GM23338 (cell line): Measurements from ENCODE around the gene VEGFB. TPM values are rescaled to one million over a fixed set of nuclear protein-coding genes. Genes with fewer than 3 reads are reported as not detected.

Experiments used
- ATAC-seq: fragments of 200-7000 bp; cut with Tn5 transposase; 3 replicates; pipeline ENCODE4 v1.9.1; 2020
- DNase-seq: peaks from one replicate; pipeline ENCODE4 v3.0.0-alpha.2; 2015; ENCODE audit warnings: low spot score
- H2AFZ ChIP-seq: fragments of 200-600 bp; sonication (generic); 2 replicates; pipeline ENCODE4 v1.8.0; 2016; ENCODE audit warnings: antibody characterized with exemption, mild to moderate bottlenecking, moderate library complexity
- H3F3A ChIP-seq: fragments of 200-600 bp; sonication (generic); replicated peaks from 2 replicates; pipeline ENCODE4 v1.8.0; 2017; ENCODE audit warnings: antibody characterized with exemption, mixed run types, low read depth
- H3K27ac ChIP-seq: fragments of 200-600 bp; sonication (generic); 2 replicates; pipeline ENCODE4 v1.6.1; 2016; ENCODE audit warnings: low read depth
- H3K27me3 ChIP-seq: fragments of 200-600 bp; sonication (generic); 2 replicates; pipeline ENCODE4 v1.8.0; 2016; ENCODE audit warnings: mild to moderate bottlenecking, mixed run types, moderate library complexity; ENCODE audit not compliant: insufficient read depth
- H3K36me3 ChIP-seq: fragments of 200-600 bp; sonication (generic); 2 replicates; pipeline ENCODE4 v1.8.0; 2016; ENCODE audit warnings: mild to moderate bottlenecking; ENCODE audit not compliant: insufficient read depth
- H3K4me1 ChIP-seq: fragments of 200-600 bp; sonication (generic); 2 replicates; pipeline ENCODE4 v1.8.0; 2016; ENCODE audit warnings: mild to moderate bottlenecking, moderate library complexity; ENCODE audit not compliant: insufficient read depth
- H3K4me2 ChIP-seq: fragments of 200-600 bp; sonication (generic); 2 replicates; pipeline ENCODE4 v1.7.1; 2017; ENCODE audit warnings: mixed run types
- H3K4me3 ChIP-seq: fragments of 200-600 bp; sonication (generic); 2 replicates; pipeline ENCODE4 v1.6.1; 2016; ENCODE audit warnings: mixed run types
- H3K79me2 ChIP-seq: fragments of 200-600 bp; sonication (generic); replicated peaks from 2 replicates; pipeline ENCODE4 v1.8.0; 2017; ENCODE audit warnings: mild to moderate bottlenecking; ENCODE audit not compliant: insufficient read depth
- H3K9me2 ChIP-seq: fragments of 200-600 bp; sonication (generic); 2 replicates; pipeline ENCODE4 v1.8.0; 2017; ENCODE audit not compliant: insufficient read depth
- H4K20me1 ChIP-seq: fragments of 200-600 bp; sonication (generic); replicated peaks from 2 replicates; pipeline ENCODE4 v1.8.0; 2017; ENCODE audit warnings: mild to moderate bottlenecking; ENCODE audit not compliant: insufficient read depth
- H3K27ac Mint-ChIP-seq: 2 replicates; pipeline ENCODE4 v1.8.0; 2020; ENCODE audit warnings: inconsistent platforms, mild to moderate bottlenecking, moderate library complexity, mixed read lengths
- H3K27me3 Mint-ChIP-seq: 3 replicates; pipeline ENCODE4 v1.8.0; 2022; ENCODE audit warnings: low read depth, mild to moderate bottlenecking, moderate library complexity, mixed read lengths, inconsistent platforms; ENCODE audit not compliant: insufficient read depth, poor library complexity
- H3K36me3 Mint-ChIP-seq: 3 replicates; pipeline ENCODE4 v1.8.0; 2021; ENCODE audit warnings: low read depth, mild to moderate bottlenecking, inconsistent platforms, moderate library complexity, mixed read lengths
- H3K4me1 Mint-ChIP-seq: 3 replicates; pipeline ENCODE4 v1.8.0; 2020; ENCODE audit warnings: mild to moderate bottlenecking, inconsistent platforms, mixed read lengths
- H3K4me3 Mint-ChIP-seq: 3 replicates; pipeline ENCODE4 v1.8.0; 2021; ENCODE audit warnings: moderate library complexity, mild to moderate bottlenecking, inconsistent platforms, mixed read lengths
- H3K9me3 Mint-ChIP-seq: 3 replicates; pipeline ENCODE4 v1.8.0; 2020; ENCODE audit warnings: moderate library complexity, mild to moderate bottlenecking, inconsistent platforms, mixed read lengths
- EZH2phosphoT487 ChIP-seq: fragments of 200-600 bp; sonication (generic); IDR thresholded peaks from one replicate; pipeline ENCODE4 v1.8.1; 2018; ENCODE audit warnings: antibody characterized with exemption; ENCODE audit not compliant: unreplicated experiment
- JUNB ChIP-seq: IDR thresholded peaks from one replicate; pipeline ENCODE4 v1.6.1; 2016; ENCODE audit warnings: antibody characterized with exemption; ENCODE audit not compliant: unreplicated experiment
- NANOG ChIP-seq: IDR thresholded peaks from 2 replicates; pipeline ENCODE4 v1.6.1; 2016; ENCODE audit warnings: antibody characterized with exemption, borderline replicate concordance
- STAT1 ChIP-seq: IDR thresholded peaks from one replicate; pipeline ENCODE4 v1.6.1; 2016; ENCODE audit warnings: antibody characterized with exemption; ENCODE audit not compliant: unreplicated experiment
- ZNF114 ChIP-seq: fragments of 250-450 bp; sonication (Bioruptor Pico); IDR thresholded peaks from 2 replicates; pipeline ENCODE4 v1.5.0; 2020; ENCODE audit warnings: mild to moderate bottlenecking, moderate library complexity
- ZNF331 ChIP-seq: fragments of 250-450 bp; sonication (Bioruptor Pico); IDR thresholded peaks from 2 replicates; pipeline ENCODE4 v1.5.0; 2020; ENCODE audit warnings: low read depth, mild to moderate bottlenecking, moderate library complexity
- polyA plus RNA-seq: library from polyadenylated mRNA; unstranded; fragments of >200 nt; fragmentation: Nextera tagmentation; extraction: Ambion mirVana; gene quantifications from 2 replicates; pipeline ENCODE4 v1.2.1, GENCODE V29; 2016
- total RNA-seq: library from RNA; depleted of rRNA; stranded (reverse); fragments of >200 nt; shearing (Covaris generic); gene quantifications from 2 replicates; pipeline ENCODE4 v1.2.3, GENCODE V29; 2014
- TF ChIP-seq, protein P1 (sequence below): IDR thresholded peaks from one replicate; pipeline ENCODE4 v1.6.1; 2018; ENCODE audit warnings: antibody characterized with exemption; ENCODE audit not compliant: unreplicated experiment
- TF ChIP-seq, protein P2 (sequence below), 2 experiments: fragments of 200-600 bp in 1 of 2; sonication (generic) in 1 of 2; conservative IDR thresholded peaks; 2 replicates each; pipeline versions ENCODE4 v1.5.1 to v1.6.1; 2016 to 2017; ENCODE audit warnings: antibody characterized with exemption in 2 of 2, low read depth in 2 of 2, mild to moderate bottlenecking in 2 of 2, moderate library complexity in 1 of 2

VEGFB gene
- total and polyA plus RNA-seq, 2 experiments from 2014 or later: 20.8 to 25.8 TPM

GRCh38 chr11:64216879-64217278, 17.5 kb upstream of the VEGFB start:
- ATAC-seq: peak; percentile 62

GRCh38 chr11:64218628-64219353, 15.6 kb upstream of the VEGFB start:
- H3K36me3 Mint-ChIP-seq: peaks cover 13% of the 10 kb centered on the region; the same call in 2 of the 3 replicates
- TF ChIP-seq ZNF114 (no peak), NANOG (no peak), STAT1 (no peak), EZH2phosphoT487 (no peak), JUNB (no peak), ZNF331 (CRISPR knock-in tag) (no peak)
- TF ChIP-seq, protein P1, sequence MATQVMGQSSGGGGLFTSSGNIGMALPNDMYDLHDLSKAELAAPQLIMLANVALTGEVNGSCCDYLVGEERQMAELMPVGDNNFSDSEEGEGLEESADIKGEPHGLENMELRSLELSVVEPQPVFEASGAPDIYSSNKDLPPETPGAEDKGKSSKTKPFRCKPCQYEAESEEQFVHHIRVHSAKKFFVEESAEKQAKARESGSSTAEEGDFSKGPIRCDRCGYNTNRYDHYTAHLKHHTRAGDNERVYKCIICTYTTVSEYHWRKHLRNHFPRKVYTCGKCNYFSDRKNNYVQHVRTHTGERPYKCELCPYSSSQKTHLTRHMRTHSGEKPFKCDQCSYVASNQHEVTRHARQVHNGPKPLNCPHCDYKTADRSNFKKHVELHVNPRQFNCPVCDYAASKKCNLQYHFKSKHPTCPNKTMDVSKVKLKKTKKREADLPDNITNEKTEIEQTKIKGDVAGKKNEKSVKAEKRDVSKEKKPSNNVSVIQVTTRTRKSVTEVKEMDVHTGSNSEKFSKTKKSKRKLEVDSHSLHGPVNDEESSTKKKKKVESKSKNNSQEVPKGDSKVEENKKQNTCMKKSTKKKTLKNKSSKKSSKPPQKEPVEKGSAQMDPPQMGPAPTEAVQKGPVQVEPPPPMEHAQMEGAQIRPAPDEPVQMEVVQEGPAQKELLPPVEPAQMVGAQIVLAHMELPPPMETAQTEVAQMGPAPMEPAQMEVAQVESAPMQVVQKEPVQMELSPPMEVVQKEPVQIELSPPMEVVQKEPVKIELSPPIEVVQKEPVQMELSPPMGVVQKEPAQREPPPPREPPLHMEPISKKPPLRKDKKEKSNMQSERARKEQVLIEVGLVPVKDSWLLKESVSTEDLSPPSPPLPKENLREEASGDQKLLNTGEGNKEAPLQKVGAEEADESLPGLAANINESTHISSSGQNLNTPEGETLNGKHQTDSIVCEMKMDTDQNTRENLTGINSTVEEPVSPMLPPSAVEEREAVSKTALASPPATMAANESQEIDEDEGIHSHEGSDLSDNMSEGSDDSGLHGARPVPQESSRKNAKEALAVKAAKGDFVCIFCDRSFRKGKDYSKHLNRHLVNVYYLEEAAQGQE: no peak

More at GRCh38 chr11:64216879-64217278, 17.5 kb upstream of the VEGFB start:
- TF ChIP-seq STAT1: no peak
- TF ChIP-seq, protein P2, sequence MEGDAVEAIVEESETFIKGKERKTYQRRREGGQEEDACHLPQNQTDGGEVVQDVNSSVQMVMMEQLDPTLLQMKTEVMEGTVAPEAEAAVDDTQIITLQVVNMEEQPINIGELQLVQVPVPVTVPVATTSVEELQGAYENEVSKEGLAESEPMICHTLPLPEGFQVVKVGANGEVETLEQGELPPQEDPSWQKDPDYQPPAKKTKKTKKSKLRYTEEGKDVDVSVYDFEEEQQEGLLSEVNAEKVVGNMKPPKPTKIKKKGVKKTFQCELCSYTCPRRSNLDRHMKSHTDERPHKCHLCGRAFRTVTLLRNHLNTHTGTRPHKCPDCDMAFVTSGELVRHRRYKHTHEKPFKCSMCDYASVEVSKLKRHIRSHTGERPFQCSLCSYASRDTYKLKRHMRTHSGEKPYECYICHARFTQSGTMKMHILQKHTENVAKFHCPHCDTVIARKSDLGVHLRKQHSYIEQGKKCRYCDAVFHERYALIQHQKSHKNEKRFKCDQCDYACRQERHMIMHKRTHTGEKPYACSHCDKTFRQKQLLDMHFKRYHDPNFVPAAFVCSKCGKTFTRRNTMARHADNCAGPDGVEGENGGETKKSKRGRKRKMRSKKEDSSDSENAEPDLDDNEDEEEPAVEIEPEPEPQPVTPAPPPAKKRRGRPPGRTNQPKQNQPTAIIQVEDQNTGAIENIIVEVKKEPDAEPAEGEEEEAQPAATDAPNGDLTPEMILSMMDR (conservative IDR thresholded peaks at IDR 0.05; ENCODE audit: low read depth in 2 of 2): peak; percentile 1 to 39; a peak in 2 of 4 replicates
- no peak for TF ChIP-seq EZH2phosphoT487
- Histone ChIP-seq H2AFZ (no peak overlapping the region), H3K27me3 (no peaks in the 10 kb centered on the region), H3K79me2 (no peaks in the 10 kb centered on the region), H3K4me1 (no peaks in the 10 kb centered on the region), H3F3A (0 out of 2 replicates have a peak, but pooled peaks cover 3% of the 10 kb centered on the region), H3K36me3 (peaks cover 4% of the 10 kb centered on the region; the same call in 1 of the 2 replicates), H3K4me3 (no peak overlapping the region), H4K20me1 (no peaks in the 10 kb centered on the region), H3K4me2 (no peak overlapping the region), H3K27ac (no peak overlapping the region), H3K9me2 (no peaks in the 10 kb centered on the region)
- no peaks in the 10 kb centered on the region for H3K9me3 Mint-ChIP-seq
- H3K4me3 Mint-ChIP-seq: no peak overlapping the region
- no peak overlapping the region for H3K27ac Mint-ChIP-seq
- DNase-seq: no peak
- peaks cover 22% of the 10 kb centered on the region for H3K36me3 Mint-ChIP-seq
- peaks cover 4% of the 10 kb centered on the region; the same call in 1 of the 3 replicates for H3K4me1 Mint-ChIP-seq
- peaks cover 5% of the 10 kb centered on the region for H3K27me3 Mint-ChIP-seq

More at GRCh38 chr11:64218628-64219353, 15.6 kb upstream of the VEGFB start:
- H3K4me3 Mint-ChIP-seq: no peak overlapping the region
- Histone ChIP-seq H3K4me3 (no peak overlapping the region), H4K20me1 (no peaks in the 10 kb centered on the region), H3K36me3 (peaks cover 4% of the 10 kb centered on the region; the same call in 1 of the 2 replicates), H3K4me1 (no peaks in the 10 kb centered on the region), H3K9me2 (no peaks in the 10 kb centered on the region), H3K79me2 (no peaks in the 10 kb centered on the region), H3K27me3 (no peaks in the 10 kb centered on the region), H3K27ac (no peak overlapping the region), H3F3A (0 out of 2 replicates have a peak, but pooled peaks cover 3% of the 10 kb centered on the region), H3K4me2 (no peak overlapping the region), H2AFZ (no peak overlapping the region)
- H3K27me3 Mint-ChIP-seq: peaks cover 5% of the 10 kb centered on the region
- DNase-seq (no peak), ATAC-seq (no peak)
- no peak overlapping the region for H3K27ac Mint-ChIP-seq
- peaks cover 4% of the 10 kb centered on the region; the same call in 1 of the 3 replicates for H3K4me1 Mint-ChIP-seq
- no peaks in the 10 kb centered on the region for H3K9me3 Mint-ChIP-seq
